ENCODE data around the gene TNRC6A.

TNRC6A gene

GRCh38 chr16:24764916-24765315 is 35.5 kb downstream of the TNRC6A start:
- no peak for TF ChIP-seq CTCF (IDR thresholded peaks at IDR 0.05; ENCODE audit: low read depth, low read length)
- DNase-seq (ENCODE audit: low read depth, low spot score), result no peak
- in situ Hi-C loops (cut with HindIII; ENCODE audit: low sequenced_read_pairs), result no loop called here
- no peak overlapping the region for H3K4me3 ChIP-seq (ENCODE audit: low read depth, low read length)

- in situ Hi-C loops (cut with HindIII; ENCODE audit: low sequenced_read_pairs), result no loop called here
Measured at GRCh38 chr16:24766057-24766456, 36.6 kb downstream of the TNRC6A start.

GRCh38 chr16:24769806-24770205 is 40.4 kb downstream of the TNRC6A start:
- TF ChIP-seq CTCF (IDR thresholded peaks at IDR 0.05; ENCODE audit: low read depth, low read length), result no peak
- in situ Hi-C loops (cut with HindIII; ENCODE audit: low sequenced_read_pairs), result no loop called here
- peak; percentile 59 for DNase-seq (ENCODE audit: low read depth, low spot score)
- no peak overlapping the region for H3K4me3 ChIP-seq (ENCODE audit: low read depth, low read length)

More at GRCh38 chr16:24766057-24766456, 36.6 kb downstream of the TNRC6A start:
- no peak for TF ChIP-seq CTCF (IDR thresholded peaks at IDR 0.05; ENCODE audit: low read depth, low read length)
- H3K4me3 ChIP-seq (ENCODE audit: low read depth, low read length), result no peak overlapping the region
- DNase-seq (ENCODE audit: low read depth, low spot score), result no peak

GRCh38 chr16:24771132-24771778 is 41.8 kb downstream of the TNRC6A start:
- in situ Hi-C loops (cut with HindIII; ENCODE audit: low sequenced_read_pairs), result no loop called here
- TF ChIP-seq CTCF (IDR thresholded peaks at IDR 0.05; ENCODE audit: low read depth, low read length), result no peak
- peak; percentile 63 for DNase-seq (ENCODE audit: low read depth, low spot score)

GRCh38 chr16:24771779-24772157 is 42.3 kb downstream of the TNRC6A start:
- TF ChIP-seq CTCF (IDR thresholded peaks at IDR 0.05; ENCODE audit: low read depth, low read length), result no peak
- in situ Hi-C loops (cut with HindIII; ENCODE audit: low sequenced_read_pairs), result no loop called here
- no peak for DNase-seq (ENCODE audit: low read depth, low spot score)
- no peak overlapping the region for H3K4me3 ChIP-seq (ENCODE audit: low read depth, low read length)

More at GRCh38 chr16:24771132-24771778, 41.8 kb downstream of the TNRC6A start:
- H3K4me3 ChIP-seq (ENCODE audit: low read depth, low read length), result no peak overlapping the region

- no peak for DNase-seq (ENCODE audit: low read depth, low spot score)
- no peak overlapping the region for H3K4me3 ChIP-seq (ENCODE audit: low read depth, low read length)
Measured at GRCh38 chr16:24773771-24774427, 44.4 kb downstream of the TNRC6A start.

More at GRCh38 chr16:24773771-24774427, 44.4 kb downstream of the TNRC6A start:
- TF ChIP-seq CTCF (IDR thresholded peaks at IDR 0.05; ENCODE audit: low read depth, low read length), result no peak
- in situ Hi-C loops (cut with HindIII; ENCODE audit: low sequenced_read_pairs), result no loop called here

All from astrocyte of the spinal cord (primary cell).